Breast epithelium (tissue), 3 donors: ENCODE results near the gene UST.

ENCODE experiments used
- CTCF ChIP-seq, 3 donors: fragments of 450-650 bp; IDR thresholded peaks; one replicate each; pipeline ENCODE4 v1.5.1; 2016 to 2017; ENCODE audit warnings: antibody characterized with exemption in 3 of 3, mild to moderate bottlenecking in 3 of 3, moderate library complexity in 3 of 3
- POLR2A ChIP-seq: fragments of 450-650 bp; IDR thresholded peaks from one replicate; pipeline ENCODE4 v1.6.1; 2016; ENCODE audit warnings: antibody characterized with exemption, mild to moderate bottlenecking, moderate library complexity
- POLR2AphosphoS5 ChIP-seq, 3 donors: sonication (generic); formaldehyde crosslinking; IDR thresholded peaks; one replicate each; pipeline ENCODE4 v1.6.1; 2017; ENCODE audit warnings: antibody characterized with exemption in 3 of 3

GRCh38 chr6:149118737-149119653 lies 372.2 kb downstream of the UST start:
- no peak for TF ChIP-seq CTCF (IDR thresholded peaks at IDR 0.05)
- TF ChIP-seq POLR2A, result no peak
- TF ChIP-seq POLR2AphosphoS5 (IDR thresholded peaks at IDR 0.05), result no peak
